Measurements from ENCODE around the gene NUDCD3.

GRCh38 chr7:44489955-44490350 is 505 bp downstream of the NUDCD3 start:
- TF ChIP-seq POLR2A (IDR thresholded peaks at IDR 0.05) (no peak), CTCF (IDR thresholded peaks at IDR 0.05 in 8 of 11, conservative IDR thresholded peaks at IDR 0.05 in 3 of 11) (no peak), POLR2AphosphoS5 (IDR thresholded peaks at IDR 0.05) (no peak)
